ENCODE measurements around the gene MYBPC2.

- TF ChIP-seq, protein P1, sequence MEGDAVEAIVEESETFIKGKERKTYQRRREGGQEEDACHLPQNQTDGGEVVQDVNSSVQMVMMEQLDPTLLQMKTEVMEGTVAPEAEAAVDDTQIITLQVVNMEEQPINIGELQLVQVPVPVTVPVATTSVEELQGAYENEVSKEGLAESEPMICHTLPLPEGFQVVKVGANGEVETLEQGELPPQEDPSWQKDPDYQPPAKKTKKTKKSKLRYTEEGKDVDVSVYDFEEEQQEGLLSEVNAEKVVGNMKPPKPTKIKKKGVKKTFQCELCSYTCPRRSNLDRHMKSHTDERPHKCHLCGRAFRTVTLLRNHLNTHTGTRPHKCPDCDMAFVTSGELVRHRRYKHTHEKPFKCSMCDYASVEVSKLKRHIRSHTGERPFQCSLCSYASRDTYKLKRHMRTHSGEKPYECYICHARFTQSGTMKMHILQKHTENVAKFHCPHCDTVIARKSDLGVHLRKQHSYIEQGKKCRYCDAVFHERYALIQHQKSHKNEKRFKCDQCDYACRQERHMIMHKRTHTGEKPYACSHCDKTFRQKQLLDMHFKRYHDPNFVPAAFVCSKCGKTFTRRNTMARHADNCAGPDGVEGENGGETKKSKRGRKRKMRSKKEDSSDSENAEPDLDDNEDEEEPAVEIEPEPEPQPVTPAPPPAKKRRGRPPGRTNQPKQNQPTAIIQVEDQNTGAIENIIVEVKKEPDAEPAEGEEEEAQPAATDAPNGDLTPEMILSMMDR (IDR thresholded peaks at IDR 0.05) = no peak
- no peak for TF ChIP-seq POLR2A (IDR thresholded peaks at IDR 0.05)
Observed at GRCh38 chr19:50458396-50459066, 25.8 kb downstream of the MYBPC2 start.

All from right lobe of liver (tissue), 4 donors.